AG10803 (cell line): Measurements from ENCODE around the gene PCAT6.
A peak's percentile ranks its signal among the peaks of the same experiment; 100 is the strongest.

Experiments used
- DNase-seq: peaks from one replicate; pipeline ENCODE4 v3.0.0; 2010; ENCODE audit warnings: low read depth
- H3K4me3 ChIP-seq: 2 replicates; pipeline ENCODE4 v1.5.1; 2011; ENCODE audit warnings: mild to moderate bottlenecking, low read length, control low read depth
- TF ChIP-seq, protein P1 (sequence below): conservative IDR thresholded peaks from 2 replicates; pipeline ENCODE4 v1.5.1; 2011; ENCODE audit warnings: mild to moderate bottlenecking, low read length, control low read depth, inconsistent platforms

The PCAT6 gene

GRCh38 chr1:202801175-202801574 is 9.6 kb upstream of the PCAT6 start:
- H3K4me3 ChIP-seq = no peak overlapping the region
- TF ChIP-seq, protein P1, sequence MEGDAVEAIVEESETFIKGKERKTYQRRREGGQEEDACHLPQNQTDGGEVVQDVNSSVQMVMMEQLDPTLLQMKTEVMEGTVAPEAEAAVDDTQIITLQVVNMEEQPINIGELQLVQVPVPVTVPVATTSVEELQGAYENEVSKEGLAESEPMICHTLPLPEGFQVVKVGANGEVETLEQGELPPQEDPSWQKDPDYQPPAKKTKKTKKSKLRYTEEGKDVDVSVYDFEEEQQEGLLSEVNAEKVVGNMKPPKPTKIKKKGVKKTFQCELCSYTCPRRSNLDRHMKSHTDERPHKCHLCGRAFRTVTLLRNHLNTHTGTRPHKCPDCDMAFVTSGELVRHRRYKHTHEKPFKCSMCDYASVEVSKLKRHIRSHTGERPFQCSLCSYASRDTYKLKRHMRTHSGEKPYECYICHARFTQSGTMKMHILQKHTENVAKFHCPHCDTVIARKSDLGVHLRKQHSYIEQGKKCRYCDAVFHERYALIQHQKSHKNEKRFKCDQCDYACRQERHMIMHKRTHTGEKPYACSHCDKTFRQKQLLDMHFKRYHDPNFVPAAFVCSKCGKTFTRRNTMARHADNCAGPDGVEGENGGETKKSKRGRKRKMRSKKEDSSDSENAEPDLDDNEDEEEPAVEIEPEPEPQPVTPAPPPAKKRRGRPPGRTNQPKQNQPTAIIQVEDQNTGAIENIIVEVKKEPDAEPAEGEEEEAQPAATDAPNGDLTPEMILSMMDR = no peak
- DNase-seq = peak; percentile 51

GRCh38 chr1:202802034-202802433 is 8.7 kb upstream of the PCAT6 start:
- no peak overlapping the region for H3K4me3 ChIP-seq
- TF ChIP-seq, protein P1 = no peak
- no peak for DNase-seq

DNA sequence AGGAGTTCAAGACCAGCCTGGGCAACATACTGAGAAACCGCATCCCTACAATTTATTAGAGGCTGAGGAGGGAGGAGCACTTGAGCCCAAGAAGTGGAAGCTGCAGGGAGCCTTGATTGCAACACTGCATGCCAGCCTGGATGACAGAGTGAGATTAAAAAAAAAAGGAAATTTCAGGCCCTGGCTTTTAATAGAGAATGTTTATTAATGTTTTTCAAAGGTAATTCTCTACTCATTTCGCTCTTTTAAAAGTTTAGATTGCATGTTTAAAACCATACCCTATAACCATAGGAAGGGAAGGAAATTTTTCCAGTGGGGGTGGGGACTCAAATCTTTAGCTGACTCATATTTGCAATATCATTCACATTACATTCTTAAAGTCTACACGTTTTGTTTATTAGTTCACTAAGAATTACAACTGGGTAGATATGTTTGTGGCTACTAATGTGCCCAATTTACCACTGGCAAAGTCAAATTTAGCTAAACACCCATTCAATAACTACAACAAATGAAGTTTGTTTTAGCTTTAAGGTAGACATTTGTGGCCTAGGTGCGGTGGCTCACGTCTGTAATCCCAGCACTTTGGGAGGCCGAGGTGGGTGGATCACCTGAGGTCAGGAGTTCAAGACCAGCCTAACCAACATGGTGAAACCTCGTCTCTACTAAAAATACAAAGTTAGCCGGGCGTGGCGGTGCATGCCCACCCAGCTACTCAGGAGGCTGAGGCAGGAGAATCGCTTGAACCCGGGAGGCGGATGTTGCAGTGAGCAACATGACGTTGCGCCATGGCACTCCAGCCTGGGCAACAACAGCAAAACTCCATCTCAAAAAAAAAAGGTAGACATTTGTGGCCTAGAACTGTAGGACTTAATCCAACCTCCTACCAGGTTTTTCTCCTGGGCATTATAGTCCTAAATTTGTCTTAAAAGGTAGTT is 7.5 kb upstream of the PCAT6 start:
- H3K4me3 ChIP-seq = no peak overlapping the region
- TF ChIP-seq, protein P1 = no peak
- DNase-seq = peak; percentile 71

GRCh38 chr1:202804126-202804525 is 6.6 kb upstream of the PCAT6 start:
- no peak for DNase-seq
- TF ChIP-seq, protein P1 = no peak
- no peak overlapping the region for H3K4me3 ChIP-seq

- H3K4me3 ChIP-seq = peak overlapping the region; percentile 86
- TF ChIP-seq, protein P1 = no peak
- no peak for DNase-seq
These were observed 4.6 kb upstream of the PCAT6 start for GRCh38 chr1:202805886-202806844.

GRCh38 chr1:202806845-202807450 is 3.8 kb upstream of the PCAT6 start:
- TF ChIP-seq, protein P1 = no peak
- DNase-seq = no peak
- peak overlapping the region; percentile 86 for H3K4me3 ChIP-seq
